NCI-H2196 treated with DMSO at 0.1 percent for 48 hours (cell line): ENCODE data around the gene MRPL37.

ENCODE experiments used
- DNase-seq: peaks from one replicate; lab custom pipeline; 2025; ENCODE audit not compliant: unreplicated experiment; lab: John Stamatoyannopoulos, UW

The MRPL37 gene

GRCh38 chr1:54263601-54264226 is 63.7 kb downstream of the MRPL37 start:
- no peak for DNase-seq

- no peak for DNase-seq
Measured at GRCh38 chr1:54265126-54265525, 65.2 kb downstream of the MRPL37 start.

- no peak for DNase-seq
Measured at GRCh38 chr1:54265659-54266058, 65.7 kb downstream of the MRPL37 start.

- DNase-seq, result no peak
Measured at GRCh38 chr1:54266195-54266594, 66.2 kb downstream of the MRPL37 start.

- no peak for DNase-seq
Measured at GRCh38 chr1:54266908-54267307, 66.9 kb downstream of the MRPL37 start.
